HG03457 (cell line): ENCODE measurements around the gene PITX3.
"Not testable (repeated sequence)": the region's sequence is repeated elsewhere in the genome, so short reads cannot be mapped to it uniquely, and the experiment has no call there.

Source experiments
- ATAC-seq: cut with Tn5 transposase; IDR thresholded peaks from one replicate; pipeline ENCODE4 v1.9.1; 2021; ENCODE audit warnings: moderate number of reproducible peaks; ENCODE audit not compliant: unreplicated experiment

Gene PITX3

GRCh38 chr10:102229810-102230263 is 11.5 kb downstream of the PITX3 start:
- ATAC-seq = no peak

- ATAC-seq = no peak
These were observed 14.3 kb downstream of the PITX3 start for GRCh38 chr10:102227050-102227449.

- ATAC-seq = no peak
These were observed 14.8 kb downstream of the PITX3 start for GRCh38 chr10:102226542-102226870.

GRCh38 chr10:102225646-102226541 is 15.4 kb downstream of the PITX3 start, which contains the start of gene ELOVL3:
TSS of gene ELOVL3 (plus strand) at chr10:102226299. CDS start at chr10:102226549, 250 bp downstream.
- ATAC-seq = peak; percentile 60

- ATAC-seq = no peak
These were observed 18.5 kb downstream of the PITX3 start for GRCh38 chr10:102222797-102223196.

- ATAC-seq = no peak
These were observed 20.7 kb downstream of the PITX3 start for GRCh38 chr10:102220612-102221011.

GRCh38 chr10:102219370-102219769 is 21.9 kb downstream of the PITX3 start:
- no peak for ATAC-seq

- not testable (repeated sequence) for ATAC-seq
These were observed 27.7 kb downstream of the PITX3 start for GRCh38 chr10:102213599-102213998.

- ATAC-seq = no peak
These were observed 29.6 kb downstream of the PITX3 start for GRCh38 chr10:102211615-102212299.

- no peak for ATAC-seq
These were observed 32.8 kb downstream of the PITX3 start for GRCh38 chr10:102208311-102209035.

GRCh38 chr10:102202386-102202785 is 38.9 kb downstream of the PITX3 start:
- no peak for ATAC-seq

GRCh38 chr10:102200751-102201640 is 40.3 kb downstream of the PITX3 start:
- ATAC-seq = no peak

GRCh38 chr10:102198027-102198426 is 43.3 kb downstream of the PITX3 start:
- ATAC-seq = no peak

GRCh38 chr10:102196893-102197292 is 44.4 kb downstream of the PITX3 start:
- no peak for ATAC-seq

- no peak for ATAC-seq
These were observed 45.9 kb downstream of the PITX3 start for GRCh38 chr10:102195296-102195870.

- ATAC-seq = no peak
These were observed 49.4 kb downstream of the PITX3 start for GRCh38 chr10:102191956-102192355.

- ATAC-seq = not testable (repeated sequence)
These were observed 52.1 kb downstream of the PITX3 start for GRCh38 chr10:102188941-102189898.

GRCh38 chr10:102188298-102188940 is 52.9 kb downstream of the PITX3 start:
- no peak for ATAC-seq
